TTC549 (cell line): Measurements from ENCODE around the gene NEURL2.
"Not testable (repeated sequence)": the region's sequence is repeated elsewhere in the genome, so short reads cannot be mapped to it uniquely, and the experiment has no call there.

Experiments
- FAIRE-seq: peaks from 2 replicates; lab custom pipeline; 2012; peaks lifted over from hg19 to GRCh38; lab: Jason Lieb, UNC

NEURL2 gene

GRCh38 chr20:45890985-45891983, at the start of gene NEURL2, which contains the start of gene CTSA:
Gene NEURL2 (minus strand): TSS chr20:45891208. CDS start chr20:45890991, 217 bp downstream.
Gene CTSA (plus strand): TSS chr20:45891335. CDS start chr20:45891569, 234 bp downstream.
- no peak for FAIRE-seq

GRCh38 chr20:45940469-45940868, 49.5 kb upstream of the NEURL2 start:
- no peak for FAIRE-seq

GRCh38 chr20:45940053-45940452, 49.0 kb upstream of the NEURL2 start:
- no peak for FAIRE-seq

- FAIRE-seq: no peak
Observed at GRCh38 chr20:45938727-45939438, 47.9 kb upstream of the NEURL2 start.

GRCh38 chr20:45937765-45938164, 46.8 kb upstream of the NEURL2 start:
- FAIRE-seq: no peak

GRCh38 chr20:45935416-45936046, 44.5 kb upstream of the NEURL2 start:
- no peak for FAIRE-seq

- FAIRE-seq: no peak
Observed at GRCh38 chr20:45934586-45935415, 43.8 kb upstream of the NEURL2 start, which contains the start of gene PCIF1. Gene PCIF1 (plus strand): TSS chr20:45934683. CDS start chr20:45939000, 4,317 bp downstream.

GRCh38 chr20:45934046-45934585, 43.1 kb upstream of the NEURL2 start:
- FAIRE-seq: no peak

- FAIRE-seq: no peak
Observed at GRCh38 chr20:45933266-45934045, 42.4 kb upstream of the NEURL2 start.

- FAIRE-seq: not testable (repeated sequence)
Observed at GRCh38 chr20:45931680-45932079, 40.7 kb upstream of the NEURL2 start.

GRCh38 chr20:45927071-45927878, 36.3 kb upstream of the NEURL2 start:
- FAIRE-seq: no peak

- no peak for FAIRE-seq
Observed at GRCh38 chr20:45926731-45927070, 35.7 kb upstream of the NEURL2 start.

- FAIRE-seq: no peak
Observed at GRCh38 chr20:45925821-45926506, 35.0 kb upstream of the NEURL2 start.

- FAIRE-seq: no peak
Observed at GRCh38 chr20:45924391-45925261, 33.6 kb upstream of the NEURL2 start.

GRCh38 chr20:45921337-45922189, 30.6 kb upstream of the NEURL2 start:
- FAIRE-seq: no peak

GRCh38 chr20:45920462-45921336, 29.7 kb upstream of the NEURL2 start:
- FAIRE-seq: no peak
